SK-N-SH (cell line): Measurements from ENCODE around the gene CHST15. TPM values are rescaled to one million over a fixed set of nuclear protein-coding genes. Genes with fewer than 3 reads are reported as not detected.

Experiments
- CTCF ChIA-PET: fragments of 300-600, 350-600 bp; formaldehyde crosslinking; extraction: SDS; loops from one replicate; lab custom pipeline; 2021; lab: Yijun Ruan, JAX
- POLR2A ChIA-PET: fragments of 350-600 bp; sonication (Branson Sonifier 250); formaldehyde crosslinking; extraction: SDS; loops from one replicate; lab custom pipeline; 2020; ENCODE audit warnings: antibody characterized with exemption, inconsistent platforms; lab: Yijun Ruan, JAX
- DNase-seq: peaks from one replicate; pipeline ENCODE4 v3.0.0; 2012
- H2AFZ ChIP-seq: fragments of 200-600 bp; sonication (generic); 2 replicates; pipeline ENCODE4 v1.8.1; 2016; ENCODE audit warnings: antibody characterized with exemption, mild to moderate bottlenecking, low read depth
- H3F3A ChIP-seq: fragments of 200-600 bp; sonication (generic); replicated peaks from 2 replicates; pipeline ENCODE3; 2016; ENCODE audit warnings: antibody characterized with exemption, mild to moderate bottlenecking; ENCODE audit not compliant: insufficient read depth
- H3K27ac ChIP-seq, 2 experiments: fragments of 200-500 bp in 1 of 2; fragments of 200-600 bp in 1 of 2; sonication (Bioruptor generic) in 1 of 2; sonication (generic), shearing (Covaris generic) in 1 of 2; 2 replicates each; pipeline versions ENCODE4 v1.5.1 to v1.6.1; 2014 to 2016; ENCODE audit warnings: low read depth in 2 of 2, inconsistent platforms in 1 of 2, low read length in 1 of 2, mild to moderate bottlenecking in 1 of 2, mixed read lengths in 1 of 2
- H3K27me3 ChIP-seq: fragments of 200-600 bp; sonication (generic), shearing (Covaris generic); 2 replicates; pipeline ENCODE4 v1.6.1; 2016; ENCODE audit warnings: mixed run types; ENCODE audit not compliant: insufficient read depth
- H3K36me3 ChIP-seq, 2 experiments: fragments of 200-500 bp in 1 of 2; fragments of 200-600 bp in 1 of 2; sonication (Bioruptor generic) in 1 of 2; sonication (generic) in 1 of 2; replicated peaks in 1 of 2; 2 replicates each; pipeline versions ENCODE3 to v1.5.1; 2014 to 2016; ENCODE audit warnings: low read length in 1 of 2, mild to moderate bottlenecking in 1 of 2; ENCODE audit not compliant: insufficient read depth in 2 of 2, control insufficient read depth in 1 of 2
- H3K4me1 ChIP-seq, 2 experiments: fragments of 200-500 bp in 1 of 2; fragments of 200-600 bp in 1 of 2; sonication (Bioruptor generic) in 1 of 2; sonication (generic), shearing (Covaris generic) in 1 of 2; 2 replicates each; pipeline versions ENCODE4 v1.5.1 to v1.6.1; 2014 to 2016; ENCODE audit warnings: low read depth in 1 of 2, low read length in 1 of 2, mixed run types in 1 of 2; ENCODE audit not compliant: insufficient read depth in 2 of 2, control insufficient read depth in 1 of 2
- H3K4me2 ChIP-seq: fragments of 200-600 bp; sonication (generic), shearing (Covaris generic); 2 replicates; pipeline ENCODE4 v1.6.1; 2017; ENCODE audit warnings: mixed run types
- H3K4me3 ChIP-seq, 2 experiments: fragments of 200-500 bp in 1 of 2; fragments of 200-600 bp in 1 of 2; sonication (Bioruptor generic) in 1 of 2; sonication (generic), shearing (Covaris generic) in 1 of 2; 2 replicates each; pipeline versions ENCODE4 v1.5.1 to v1.8.1; 2014 to 2016; ENCODE audit warnings: low read depth in 2 of 2, inconsistent platforms in 1 of 2, low read length in 1 of 2, mild to moderate bottlenecking in 1 of 2, mixed read lengths in 1 of 2, moderate library complexity in 1 of 2
- H3K79me2 ChIP-seq: fragments of 200-600 bp; sonication (generic); 2 replicates; pipeline ENCODE4 v1.8.1; 2017; ENCODE audit warnings: mild to moderate bottlenecking; ENCODE audit not compliant: insufficient read depth
- H3K9ac ChIP-seq: fragments of 200-600 bp; sonication (generic); 2 replicates; pipeline ENCODE4 v1.6.1; 2017; ENCODE audit warnings: mixed run types
- H3K9me2 ChIP-seq: fragments of 200-600 bp; sonication (generic); 2 replicates; pipeline ENCODE4 v1.6.1; 2017; ENCODE audit warnings: mixed run types
- H3K9me3 ChIP-seq: fragments of 200-600 bp; sonication (generic); 2 replicates; pipeline ENCODE4 v1.6.1; 2017; ENCODE audit warnings: mixed run types, mild to moderate bottlenecking, moderate library complexity
- H4K20me1 ChIP-seq: fragments of 200-600 bp; sonication (generic); 2 replicates; pipeline ENCODE4 v1.6.1; 2017; ENCODE audit warnings: mild to moderate bottlenecking, mixed run types; ENCODE audit not compliant: insufficient read depth
- CHD2 ChIP-seq: fragments of 150-350 bp; IDR thresholded peaks from 2 replicates; pipeline ENCODE4 v1.6.1; 2018; ENCODE audit warnings: low read length; ENCODE audit not compliant: partially characterized antibody
- FOXJ3 ChIP-seq: sonication (generic); formaldehyde crosslinking; IDR thresholded peaks from 2 replicates; pipeline ENCODE4 v1.5.1; 2020; ENCODE audit warnings: mild to moderate bottlenecking, missing genetic modification reagents
- GATA2 ChIP-seq: sonication (generic); formaldehyde crosslinking; IDR thresholded peaks from 2 replicates; pipeline ENCODE4 v1.5.0; 2020; ENCODE audit warnings: mild to moderate bottlenecking, missing genetic modification reagents
- NFIC ChIP-seq: IDR thresholded peaks from 2 replicates; pipeline ENCODE4 v1.4.0; 2012; ENCODE audit warnings: borderline replicate concordance
- NRF1 ChIP-seq: IDR thresholded peaks from 2 replicates; pipeline ENCODE4 v1.6.1; 2012; ENCODE audit warnings: low read depth, mild to moderate bottlenecking, low read length
- POLR2AphosphoS5 ChIP-seq: IDR thresholded peaks from 2 replicates; pipeline ENCODE4 v1.6.1; 2012; ENCODE audit warnings: low read depth, low read length
- SIN3A ChIP-seq: IDR thresholded peaks from 2 replicates; pipeline ENCODE4 v1.6.1; 2012; ENCODE audit warnings: low read depth, mild to moderate bottlenecking, low read length, moderate library complexity, borderline replicate concordance
- SMC3 ChIP-seq: IDR thresholded peaks from 2 replicates; pipeline ENCODE4 v1.6.1; 2012; ENCODE audit warnings: low read depth, low read length, improper control_type of control experiment
- YY1 ChIP-seq: IDR thresholded peaks from 2 replicates; pipeline ENCODE4 v1.4.0; 2012; ENCODE audit warnings: low read depth, mild to moderate bottlenecking
- WGBS: methylation state at CpG from one replicate; pipeline ENCODE4 v1.1.6; 2017; ENCODE audit warnings: low lambda C conversion rate; 5-methylcytosine and 5-hydroxymethylcytosine counted together
- polyA plus RNA-seq, 3 experiments: library from polyadenylated mRNA; depleted of rRNA; stranded (reverse); fragments of >200 nt; gene quantifications; 2 replicates each; pipeline ENCODE4 v1.2.3, GENCODE V29; 2012
- TF ChIP-seq, protein P1 (sequence below): fragments of 200-600 bp; sonication (generic); IDR thresholded peaks from 2 replicates; pipeline ENCODE4 v1.6.1; 2017; ENCODE audit warnings: antibody characterized with exemption, mild to moderate bottlenecking, moderate library complexity
- TF ChIP-seq, protein P2 (sequence below): fragments of 150-350 bp; IDR thresholded peaks from 2 replicates; pipeline ENCODE4 v1.6.1; 2017; ENCODE audit warnings: antibody characterized with exemption, low read length, low read depth, borderline replicate concordance
- TF ChIP-seq, protein P3 (sequence below): IDR thresholded peaks from 2 replicates; pipeline ENCODE4 v1.6.1; 2012; ENCODE audit warnings: mild to moderate bottlenecking, low read depth, low read length, moderate library complexity
- TF ChIP-seq, protein P4 (sequence below): fragments of 150-350 bp; IDR thresholded peaks from 2 replicates; pipeline ENCODE4 v1.6.1; 2016; ENCODE audit warnings: mild to moderate bottlenecking, low read depth, low read length
- TF ChIP-seq, protein P5 (sequence below): IDR thresholded peaks from 2 replicates; pipeline ENCODE4 v1.4.0; 2012; ENCODE audit warnings: low read depth, borderline replicate concordance

CHST15 gene
- polyA plus RNA-seq, 1 of the 3 experiments (the other 2 are of a cell fraction), result 0.02 TPM

DNA sequence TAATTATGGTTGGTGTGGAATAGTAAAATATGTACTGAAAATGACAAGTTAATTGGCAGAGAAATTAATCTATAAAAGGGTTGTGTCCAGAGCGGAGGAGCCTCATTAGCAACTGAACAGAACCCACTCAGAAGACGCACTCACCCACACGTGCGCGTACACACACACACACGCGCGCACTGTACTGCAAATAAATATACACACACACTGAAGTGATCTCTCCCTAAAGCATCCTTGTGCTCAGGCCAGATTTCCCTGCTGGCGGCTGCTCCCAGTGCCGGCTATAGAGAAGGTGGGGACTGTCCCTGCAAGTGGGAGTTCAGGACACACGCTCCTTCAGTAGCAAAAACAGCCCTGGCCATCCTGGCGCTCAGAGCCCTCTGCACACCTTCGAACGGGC lies 85.2 kb downstream of the CHST15 start:
- Histone ChIP-seq H3K36me3 (no peaks in the 10 kb centered on the region), H3F3A (no peaks in the 10 kb centered on the region), H3K79me2 (no peaks in the 10 kb centered on the region), H4K20me1 (no peaks in the 10 kb centered on the region), H3K9me3 (no peaks in the 10 kb centered on the region), H3K4me2 (no peak overlapping the region), H2AFZ (no peak overlapping the region), H3K27me3 (no peaks in the 10 kb centered on the region), H3K27ac (no peak overlapping the region), H3K9me2 (no peaks in the 10 kb centered on the region), H3K4me3 (no peak overlapping the region), H3K9ac (no peak overlapping the region), H3K4me1 (no peaks in the 10 kb centered on the region)
- POLR2A ChIA-PET, result no interaction called here
- no peak for DNase-seq
- CTCF ChIA-PET, result interaction anchor here (1.0 kb wide), 1 partner anchor 381 kb away, joined by 3 read pairs; no protein-coding TSS in a partner anchor
- WGBS, result 73% methylated on average over 14 of the region's 14 CpGs
- TF ChIP-seq FOXJ3 (CRISPR knock-in tag) (no peak), POLR2AphosphoS5 (no peak), GATA2 (CRISPR knock-in tag) (no peak), SMC3 (no peak), CHD2 (no peak), YY1 (no peak), NFIC (no peak), SIN3A (no peak), NRF1 (no peak)
- TF ChIP-seq, protein P1, sequence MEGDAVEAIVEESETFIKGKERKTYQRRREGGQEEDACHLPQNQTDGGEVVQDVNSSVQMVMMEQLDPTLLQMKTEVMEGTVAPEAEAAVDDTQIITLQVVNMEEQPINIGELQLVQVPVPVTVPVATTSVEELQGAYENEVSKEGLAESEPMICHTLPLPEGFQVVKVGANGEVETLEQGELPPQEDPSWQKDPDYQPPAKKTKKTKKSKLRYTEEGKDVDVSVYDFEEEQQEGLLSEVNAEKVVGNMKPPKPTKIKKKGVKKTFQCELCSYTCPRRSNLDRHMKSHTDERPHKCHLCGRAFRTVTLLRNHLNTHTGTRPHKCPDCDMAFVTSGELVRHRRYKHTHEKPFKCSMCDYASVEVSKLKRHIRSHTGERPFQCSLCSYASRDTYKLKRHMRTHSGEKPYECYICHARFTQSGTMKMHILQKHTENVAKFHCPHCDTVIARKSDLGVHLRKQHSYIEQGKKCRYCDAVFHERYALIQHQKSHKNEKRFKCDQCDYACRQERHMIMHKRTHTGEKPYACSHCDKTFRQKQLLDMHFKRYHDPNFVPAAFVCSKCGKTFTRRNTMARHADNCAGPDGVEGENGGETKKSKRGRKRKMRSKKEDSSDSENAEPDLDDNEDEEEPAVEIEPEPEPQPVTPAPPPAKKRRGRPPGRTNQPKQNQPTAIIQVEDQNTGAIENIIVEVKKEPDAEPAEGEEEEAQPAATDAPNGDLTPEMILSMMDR, result no peak
- TF ChIP-seq, protein P2, sequence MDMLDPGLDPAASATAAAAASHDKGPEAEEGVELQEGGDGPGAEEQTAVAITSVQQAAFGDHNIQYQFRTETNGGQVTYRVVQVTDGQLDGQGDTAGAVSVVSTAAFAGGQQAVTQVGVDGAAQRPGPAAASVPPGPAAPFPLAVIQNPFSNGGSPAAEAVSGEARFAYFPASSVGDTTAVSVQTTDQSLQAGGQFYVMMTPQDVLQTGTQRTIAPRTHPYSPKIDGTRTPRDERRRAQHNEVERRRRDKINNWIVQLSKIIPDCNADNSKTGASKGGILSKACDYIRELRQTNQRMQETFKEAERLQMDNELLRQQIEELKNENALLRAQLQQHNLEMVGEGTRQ, result no peak
- TF ChIP-seq, protein P3, sequence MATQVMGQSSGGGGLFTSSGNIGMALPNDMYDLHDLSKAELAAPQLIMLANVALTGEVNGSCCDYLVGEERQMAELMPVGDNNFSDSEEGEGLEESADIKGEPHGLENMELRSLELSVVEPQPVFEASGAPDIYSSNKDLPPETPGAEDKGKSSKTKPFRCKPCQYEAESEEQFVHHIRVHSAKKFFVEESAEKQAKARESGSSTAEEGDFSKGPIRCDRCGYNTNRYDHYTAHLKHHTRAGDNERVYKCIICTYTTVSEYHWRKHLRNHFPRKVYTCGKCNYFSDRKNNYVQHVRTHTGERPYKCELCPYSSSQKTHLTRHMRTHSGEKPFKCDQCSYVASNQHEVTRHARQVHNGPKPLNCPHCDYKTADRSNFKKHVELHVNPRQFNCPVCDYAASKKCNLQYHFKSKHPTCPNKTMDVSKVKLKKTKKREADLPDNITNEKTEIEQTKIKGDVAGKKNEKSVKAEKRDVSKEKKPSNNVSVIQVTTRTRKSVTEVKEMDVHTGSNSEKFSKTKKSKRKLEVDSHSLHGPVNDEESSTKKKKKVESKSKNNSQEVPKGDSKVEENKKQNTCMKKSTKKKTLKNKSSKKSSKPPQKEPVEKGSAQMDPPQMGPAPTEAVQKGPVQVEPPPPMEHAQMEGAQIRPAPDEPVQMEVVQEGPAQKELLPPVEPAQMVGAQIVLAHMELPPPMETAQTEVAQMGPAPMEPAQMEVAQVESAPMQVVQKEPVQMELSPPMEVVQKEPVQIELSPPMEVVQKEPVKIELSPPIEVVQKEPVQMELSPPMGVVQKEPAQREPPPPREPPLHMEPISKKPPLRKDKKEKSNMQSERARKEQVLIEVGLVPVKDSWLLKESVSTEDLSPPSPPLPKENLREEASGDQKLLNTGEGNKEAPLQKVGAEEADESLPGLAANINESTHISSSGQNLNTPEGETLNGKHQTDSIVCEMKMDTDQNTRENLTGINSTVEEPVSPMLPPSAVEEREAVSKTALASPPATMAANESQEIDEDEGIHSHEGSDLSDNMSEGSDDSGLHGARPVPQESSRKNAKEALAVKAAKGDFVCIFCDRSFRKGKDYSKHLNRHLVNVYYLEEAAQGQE, result no peak
- TF ChIP-seq, protein P4, sequence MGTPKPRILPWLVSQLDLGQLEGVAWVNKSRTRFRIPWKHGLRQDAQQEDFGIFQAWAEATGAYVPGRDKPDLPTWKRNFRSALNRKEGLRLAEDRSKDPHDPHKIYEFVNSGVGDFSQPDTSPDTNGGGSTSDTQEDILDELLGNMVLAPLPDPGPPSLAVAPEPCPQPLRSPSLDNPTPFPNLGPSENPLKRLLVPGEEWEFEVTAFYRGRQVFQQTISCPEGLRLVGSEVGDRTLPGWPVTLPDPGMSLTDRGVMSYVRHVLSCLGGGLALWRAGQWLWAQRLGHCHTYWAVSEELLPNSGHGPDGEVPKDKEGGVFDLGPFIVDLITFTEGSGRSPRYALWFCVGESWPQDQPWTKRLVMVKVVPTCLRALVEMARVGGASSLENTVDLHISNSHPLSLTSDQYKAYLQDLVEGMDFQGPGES, result no peak
- TF ChIP-seq, protein P5, sequence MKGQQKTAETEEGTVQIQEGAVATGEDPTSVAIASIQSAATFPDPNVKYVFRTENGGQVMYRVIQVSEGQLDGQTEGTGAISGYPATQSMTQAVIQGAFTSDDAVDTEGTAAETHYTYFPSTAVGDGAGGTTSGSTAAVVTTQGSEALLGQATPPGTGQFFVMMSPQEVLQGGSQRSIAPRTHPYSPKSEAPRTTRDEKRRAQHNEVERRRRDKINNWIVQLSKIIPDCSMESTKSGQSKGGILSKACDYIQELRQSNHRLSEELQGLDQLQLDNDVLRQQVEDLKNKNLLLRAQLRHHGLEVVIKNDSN, result no peak
